Keratinocyte (primary cell): ENCODE measurements around the gene EIF4G1.

ENCODE experiments used
- EZH2 ChIP-seq: IDR thresholded peaks from one replicate; pipeline ENCODE4 v1.6.1; 2012; ENCODE audit warnings: inconsistent platforms, mild to moderate bottlenecking, low read length, moderate library complexity
- TF ChIP-seq, protein P1 (sequence below), 3 experiments: IDR thresholded peaks in 1 of 3; conservative IDR thresholded peaks in 1 of 3; optimal IDR thresholded peaks in 1 of 3; 2 replicates in 2 of 3; 3 replicates in 1 of 3; pipeline versions ENCODE3 to v1.5.1; 2011; ENCODE audit warnings: low read length in 3 of 3, mild to moderate bottlenecking in 3 of 3, moderate library complexity in 2 of 3, control low read depth in 1 of 3, inconsistent platforms in 1 of 3; ENCODE audit not compliant: insufficient read depth in 2 of 3; ENCODE audit errors: extremely low read depth in 1 of 3

DNA sequence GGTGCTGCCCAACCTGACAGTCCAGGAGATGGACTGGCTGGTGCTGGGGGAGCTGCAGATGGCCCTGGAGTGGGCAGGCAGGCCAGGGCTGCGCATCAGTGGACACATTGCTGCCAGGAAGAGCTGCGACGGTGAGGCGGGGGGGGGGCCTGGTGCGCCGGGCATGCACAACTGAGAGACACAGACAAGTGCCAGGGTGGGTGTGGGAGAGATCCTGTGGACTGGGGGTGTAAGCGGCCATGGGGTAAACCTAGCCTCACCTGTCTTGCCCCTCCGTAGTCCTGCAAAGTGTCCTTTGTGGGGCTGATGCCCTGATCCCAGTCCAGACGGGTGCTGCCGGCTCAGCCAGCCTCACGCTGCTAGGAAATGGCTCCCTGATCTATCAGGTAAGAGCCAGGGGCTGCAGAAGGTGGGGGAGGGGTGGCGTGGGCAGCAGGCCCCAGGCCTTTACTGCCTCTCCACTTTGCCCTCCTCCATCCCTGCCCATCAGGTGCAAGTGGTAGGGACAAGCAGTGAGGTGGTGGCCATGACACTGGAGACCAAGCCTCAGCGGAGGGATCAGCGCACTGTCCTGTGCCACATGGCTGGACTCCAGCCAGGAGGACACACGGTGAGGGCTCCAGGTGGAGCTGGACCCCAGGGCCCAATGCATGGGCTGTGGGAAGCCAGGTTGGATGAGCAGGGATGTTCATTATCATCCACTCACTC, 68.8 kb downstream of the EIF4G1 start:
- TF ChIP-seq, protein P1, sequence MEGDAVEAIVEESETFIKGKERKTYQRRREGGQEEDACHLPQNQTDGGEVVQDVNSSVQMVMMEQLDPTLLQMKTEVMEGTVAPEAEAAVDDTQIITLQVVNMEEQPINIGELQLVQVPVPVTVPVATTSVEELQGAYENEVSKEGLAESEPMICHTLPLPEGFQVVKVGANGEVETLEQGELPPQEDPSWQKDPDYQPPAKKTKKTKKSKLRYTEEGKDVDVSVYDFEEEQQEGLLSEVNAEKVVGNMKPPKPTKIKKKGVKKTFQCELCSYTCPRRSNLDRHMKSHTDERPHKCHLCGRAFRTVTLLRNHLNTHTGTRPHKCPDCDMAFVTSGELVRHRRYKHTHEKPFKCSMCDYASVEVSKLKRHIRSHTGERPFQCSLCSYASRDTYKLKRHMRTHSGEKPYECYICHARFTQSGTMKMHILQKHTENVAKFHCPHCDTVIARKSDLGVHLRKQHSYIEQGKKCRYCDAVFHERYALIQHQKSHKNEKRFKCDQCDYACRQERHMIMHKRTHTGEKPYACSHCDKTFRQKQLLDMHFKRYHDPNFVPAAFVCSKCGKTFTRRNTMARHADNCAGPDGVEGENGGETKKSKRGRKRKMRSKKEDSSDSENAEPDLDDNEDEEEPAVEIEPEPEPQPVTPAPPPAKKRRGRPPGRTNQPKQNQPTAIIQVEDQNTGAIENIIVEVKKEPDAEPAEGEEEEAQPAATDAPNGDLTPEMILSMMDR (optimal IDR thresholded peaks at IDR 0.05 in 1 of 3, IDR thresholded peaks at IDR 0.05 in 1 of 3, conservative IDR thresholded peaks at IDR 0.05 in 1 of 3; ENCODE audit: extremely low read depth in 1 of 3, insufficient read depth in 2 of 3, low read length in 3 of 3): no peak
- TF ChIP-seq EZH2: no peak
